Rectal smooth muscle tissue (tissue), 1 donor: ENCODE results near the gene GABBR2.

ENCODE experiments used
- H3K27ac ChIP-seq: one replicate; pipeline ENCODE4 v1.7.0; 2013; ENCODE audit warnings: low read depth, low read length, inconsistent platforms
- H3K27me3 ChIP-seq: one replicate; pipeline ENCODE4 v1.7.0; 2013; ENCODE audit warnings: low read length; ENCODE audit not compliant: control insufficient read depth, insufficient read depth
- H3K36me3 ChIP-seq: one replicate; pipeline ENCODE4 v1.7.0; 2013; ENCODE audit warnings: low read length; ENCODE audit not compliant: control insufficient read depth, insufficient read depth
- H3K4me1 ChIP-seq: one replicate; pipeline ENCODE4 v1.7.0; 2013; ENCODE audit warnings: low read length; ENCODE audit not compliant: control insufficient read depth, insufficient read depth
- H3K4me3 ChIP-seq: one replicate; pipeline ENCODE4 v1.7.0; 2013; ENCODE audit warnings: low read length
- H3K9ac ChIP-seq: one replicate; pipeline ENCODE4 v1.7.0; 2013; ENCODE audit warnings: low read length

The GABBR2 gene

GRCh38 chr9:98500337-98500919 lies 208.3 kb downstream of the GABBR2 start:
- Histone ChIP-seq H3K36me3 (no peaks in the 10 kb centered on the region), H3K27me3 (no peaks in the 10 kb centered on the region), H3K9ac (no peak overlapping the region), H3K4me3 (no peak overlapping the region), H3K27ac (no peak overlapping the region), H3K4me1 (no peaks in the 10 kb centered on the region)

GRCh38 chr9:98495530-98495929 lies 213.2 kb downstream of the GABBR2 start:
- no peak overlapping the region for H3K9ac ChIP-seq
- H3K27ac ChIP-seq = no peak overlapping the region
- H3K4me1 ChIP-seq = no peaks in the 10 kb centered on the region
- no peaks in the 10 kb centered on the region for H3K27me3 ChIP-seq
- H3K4me3 ChIP-seq = no peak overlapping the region
- no peaks in the 10 kb centered on the region for H3K36me3 ChIP-seq

GRCh38 chr9:98494852-98495251 lies 213.9 kb downstream of the GABBR2 start:
- H3K4me3 ChIP-seq = no peak overlapping the region
- no peak overlapping the region for H3K27ac ChIP-seq
- H3K36me3 ChIP-seq = no peaks in the 10 kb centered on the region
- no peaks in the 10 kb centered on the region for H3K4me1 ChIP-seq
- H3K9ac ChIP-seq = no peak overlapping the region
- no peaks in the 10 kb centered on the region for H3K27me3 ChIP-seq

DNA sequence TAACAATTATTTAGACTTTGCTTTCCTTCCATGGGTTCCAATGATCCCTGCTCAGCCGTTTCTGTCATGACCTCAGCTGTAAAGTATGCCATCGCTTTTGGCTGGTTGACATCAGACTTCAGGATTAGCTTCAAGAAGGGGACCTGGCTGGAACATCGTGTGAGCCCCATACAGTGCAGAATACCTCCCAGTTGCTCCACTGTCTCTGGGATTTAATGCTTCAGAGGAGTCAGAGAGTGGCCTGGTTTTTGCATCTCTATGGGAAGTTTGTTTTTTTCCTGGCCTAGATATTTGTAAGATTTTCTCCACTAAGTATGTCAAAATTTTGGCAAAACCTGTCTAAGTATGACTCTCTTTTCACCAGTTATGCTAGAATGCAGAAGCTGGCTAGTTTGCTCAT lies 216.9 kb downstream of the GABBR2 start:
- Histone ChIP-seq H3K4me1 (no peaks in the 10 kb centered on the region), H3K27ac (no peak overlapping the region), H3K36me3 (no peaks in the 10 kb centered on the region), H3K27me3 (no peaks in the 10 kb centered on the region), H3K9ac (no peak overlapping the region), H3K4me3 (no peak overlapping the region)

GRCh38 chr9:98491231-98491651 lies 217.5 kb downstream of the GABBR2 start:
- Histone ChIP-seq H3K27me3 (no peaks in the 10 kb centered on the region), H3K9ac (no peak overlapping the region), H3K4me3 (no peak overlapping the region), H3K27ac (no peak overlapping the region), H3K36me3 (no peaks in the 10 kb centered on the region), H3K4me1 (no peaks in the 10 kb centered on the region)

DNA sequence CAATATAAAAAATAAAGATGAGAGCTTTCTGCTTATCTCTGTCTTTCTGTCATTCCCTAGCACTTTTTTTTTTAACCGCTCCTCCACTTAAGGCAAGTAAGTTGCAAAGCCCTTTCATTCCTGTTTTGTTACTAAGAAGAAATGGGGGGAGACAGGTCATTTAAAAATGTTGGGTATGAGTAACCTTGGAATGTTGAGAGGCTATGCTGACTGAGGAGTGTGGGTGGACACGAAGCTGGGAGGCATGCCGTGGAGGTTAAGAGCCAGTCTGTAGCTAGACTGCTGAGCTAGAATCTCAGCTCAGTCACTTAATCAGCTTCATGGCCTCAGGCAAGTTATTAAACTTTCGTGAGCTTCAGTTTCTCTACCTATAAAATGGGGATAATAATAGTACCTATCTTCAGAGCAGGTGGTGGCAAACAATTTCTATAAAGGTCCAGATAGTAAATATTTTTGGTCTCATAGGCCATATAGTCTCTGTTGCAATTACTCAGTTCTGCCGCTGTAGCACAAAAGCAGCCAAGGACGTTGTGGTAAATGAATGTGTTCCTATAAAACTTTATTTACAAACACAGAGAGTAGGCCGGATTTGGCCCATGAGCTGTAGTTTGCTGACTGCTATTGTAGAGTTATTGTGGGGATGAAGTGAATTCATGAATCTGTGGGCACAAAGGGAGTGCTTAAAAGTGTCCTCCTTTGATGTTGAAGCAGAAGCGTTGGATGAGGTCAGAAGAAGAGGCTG lies 220.0 kb downstream of the GABBR2 start:
- no peak overlapping the region for H3K4me3 ChIP-seq
- H3K27me3 ChIP-seq = no peaks in the 10 kb centered on the region
- H3K27ac ChIP-seq = no peak overlapping the region
- no peaks in the 10 kb centered on the region for H3K36me3 ChIP-seq
- no peak overlapping the region for H3K9ac ChIP-seq
- no peaks in the 10 kb centered on the region for H3K4me1 ChIP-seq

- no peak overlapping the region for H3K27ac ChIP-seq
- H3K4me3 ChIP-seq = no peak overlapping the region
- H3K4me1 ChIP-seq = no peaks in the 10 kb centered on the region
- H3K9ac ChIP-seq = no peak overlapping the region
- peaks cover 6% of the 10 kb centered on the region for H3K27me3 ChIP-seq
- no peaks in the 10 kb centered on the region for H3K36me3 ChIP-seq
Measured at GRCh38 chr9:98485706-98486105, 223.0 kb downstream of the GABBR2 start.

- no peak overlapping the region for H3K27ac ChIP-seq
- H3K9ac ChIP-seq = no peak overlapping the region
Measured at GRCh38 chr9:98484162-98484561, 224.6 kb downstream of the GABBR2 start.

DNA sequence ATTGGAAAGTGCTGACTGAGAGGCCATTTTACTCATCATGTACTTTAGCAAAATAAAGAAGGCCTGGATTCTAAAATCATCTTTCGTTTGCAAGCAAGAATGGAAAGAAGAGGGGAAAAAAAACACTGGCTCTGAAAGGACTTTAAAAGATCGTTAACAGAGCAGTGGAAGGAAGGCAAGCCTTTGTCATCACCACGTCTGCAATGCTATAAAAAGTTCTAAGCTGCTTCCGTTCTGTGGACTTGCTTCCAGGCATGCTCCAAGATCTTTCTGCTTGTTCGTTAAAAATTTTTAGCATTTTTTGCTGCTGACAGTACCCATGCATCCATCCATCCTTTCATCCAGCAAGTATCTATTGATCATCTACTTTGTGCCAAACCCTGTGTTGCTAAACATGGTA lies 226.5 kb downstream of the GABBR2 start:
- H3K27ac ChIP-seq = no peak overlapping the region

More at GRCh38 chr9:98484162-98484561, 224.6 kb downstream of the GABBR2 start:
- Histone ChIP-seq H3K36me3 (no peaks in the 10 kb centered on the region), H3K27me3 (peaks cover 6% of the 10 kb centered on the region), H3K4me1 (no peaks in the 10 kb centered on the region), H3K4me3 (no peak overlapping the region)

DNA sequence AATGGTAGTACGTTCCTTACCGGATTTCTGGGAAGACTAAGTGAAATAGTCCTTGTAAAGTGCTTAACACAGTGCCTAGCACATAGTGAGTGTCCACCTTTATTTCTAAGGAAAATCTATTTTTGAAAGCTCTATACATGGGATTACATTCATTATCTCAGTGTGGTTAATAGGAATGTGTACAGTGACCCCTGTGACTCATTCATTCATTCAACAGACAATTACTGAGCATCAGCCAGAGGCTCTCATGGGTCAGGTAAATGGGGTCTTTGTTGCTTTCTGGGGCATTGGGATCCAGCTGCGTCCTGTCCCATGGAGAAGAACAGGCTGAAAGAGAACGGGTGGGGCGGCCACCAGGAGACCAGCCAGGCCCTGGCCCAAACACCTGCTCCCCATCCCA lies 227.1 kb downstream of the GABBR2 start:
- Histone ChIP-seq H3K4me3 (no peak overlapping the region), H3K4me1 (no peaks in the 10 kb centered on the region), H3K27me3 (peaks cover 6% of the 10 kb centered on the region), H3K27ac (no peak overlapping the region), H3K9ac (no peak overlapping the region), H3K36me3 (no peaks in the 10 kb centered on the region)

More for the DNA sequence above, 226.5 kb downstream of the GABBR2 start:
- H3K9ac ChIP-seq = no peak overlapping the region
- peaks cover 6% of the 10 kb centered on the region for H3K27me3 ChIP-seq
- H3K4me1 ChIP-seq = no peaks in the 10 kb centered on the region
- H3K4me3 ChIP-seq = no peak overlapping the region
- no peaks in the 10 kb centered on the region for H3K36me3 ChIP-seq

DNA sequence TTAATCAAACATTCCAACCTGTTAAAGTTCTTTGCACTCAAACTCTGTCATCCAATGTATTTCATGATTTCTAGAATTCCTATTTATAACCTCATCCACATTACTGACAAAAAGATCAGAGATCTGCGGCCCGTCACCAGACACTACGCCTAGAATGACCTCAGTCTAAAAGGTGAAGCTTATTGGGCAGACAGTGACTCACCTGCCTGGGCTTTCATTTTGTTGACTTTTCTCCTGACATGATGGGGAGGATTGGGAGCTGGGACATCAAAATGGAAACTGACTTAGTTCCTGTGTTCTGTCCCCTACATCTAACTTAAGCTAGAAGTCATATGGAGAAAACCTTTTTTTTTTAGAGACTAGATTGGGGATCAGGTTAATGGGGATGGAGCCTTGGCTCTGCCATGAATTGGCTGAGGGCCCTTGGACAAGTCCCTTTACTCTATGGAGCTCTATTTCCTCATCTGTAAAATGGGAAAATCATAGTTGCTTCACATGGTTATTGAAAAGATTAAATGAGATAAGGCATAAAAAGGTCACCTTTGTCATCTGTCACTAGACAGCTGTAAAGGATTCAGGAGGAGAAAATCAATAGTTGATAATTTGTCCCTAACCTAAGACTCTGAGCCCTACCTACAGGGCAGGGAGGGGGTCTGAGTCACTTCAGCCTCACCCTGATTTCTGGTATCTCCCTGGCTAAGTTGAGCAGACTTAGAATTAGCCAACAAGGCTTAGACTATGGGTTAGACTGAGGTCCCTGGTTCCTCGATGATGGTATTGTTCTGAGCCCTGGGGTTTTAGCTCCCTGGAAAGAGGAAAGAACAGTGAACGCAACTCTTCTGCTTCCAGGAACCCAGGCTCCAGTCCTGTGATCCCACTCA lies 228.5 kb downstream of the GABBR2 start:
- Histone ChIP-seq H3K27me3 (peaks cover 6% of the 10 kb centered on the region), H3K36me3 (no peaks in the 10 kb centered on the region), H3K9ac (no peak overlapping the region), H3K27ac (no peak overlapping the region), H3K4me1 (no peaks in the 10 kb centered on the region), H3K4me3 (no peak overlapping the region)

DNA sequence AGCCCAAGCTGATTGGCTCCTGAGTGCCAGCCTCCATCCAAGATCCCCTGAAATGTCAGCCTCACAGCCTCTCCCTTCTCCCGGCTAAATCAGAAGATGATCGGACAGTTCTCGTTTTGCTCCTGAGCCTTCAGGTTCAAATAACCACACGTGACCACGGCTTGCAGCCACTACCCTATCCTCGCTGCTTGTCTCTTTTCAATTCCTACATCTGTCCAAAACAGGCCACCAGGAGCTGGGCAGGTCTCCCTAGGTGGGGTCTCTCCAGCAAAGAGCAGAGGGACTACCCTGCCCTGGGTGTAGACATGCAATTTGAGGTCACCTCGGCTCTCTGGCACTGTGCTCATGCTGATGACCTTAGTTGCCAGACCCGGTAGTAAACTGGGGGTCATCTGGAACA lies 229.3 kb downstream of the GABBR2 start:
- Histone ChIP-seq H3K9ac (no peak overlapping the region), H3K27ac (no peak overlapping the region), H3K4me3 (no peak overlapping the region), H3K36me3 (no peaks in the 10 kb centered on the region), H3K4me1 (no peaks in the 10 kb centered on the region), H3K27me3 (peaks cover 6% of the 10 kb centered on the region)
